K562 (cell line): ENCODE results near the gene JAK3. TPM values are rescaled to one million over a fixed set of nuclear protein-coding genes. Genes with fewer than 3 reads are reported as not detected.

Source experiments
- ELF2 ChIP-seq: fragments of 250-450 bp; sonication (Bioruptor Pico); IDR thresholded peaks from 2 replicates; pipeline ENCODE4 v1.5.0; 2021; ENCODE audit warnings: mild to moderate bottlenecking
- ETS1 ChIP-seq: conservative IDR thresholded peaks from 2 replicates; pipeline ENCODE4 v1.6.1; 2011; ENCODE audit warnings: low read depth, mild to moderate bottlenecking, low read length; ENCODE audit not compliant: control insufficient read depth
- FOXA3 ChIP-seq, 2 experiments: fragments of 450-650 bp in 1 of 2; sonication (generic) in 1 of 2; formaldehyde crosslinking; IDR thresholded peaks in 1 of 2; conservative IDR thresholded peaks in 1 of 2; 2 replicates each; pipeline versions ENCODE4 v1.4.0 to v1.8.0; 2020 to 2022; ENCODE audit warnings: mild to moderate bottlenecking in 2 of 2, missing genetic modification reagents in 1 of 2
- HBP1 ChIP-seq: fragments of 450-650 bp; formaldehyde crosslinking; IDR thresholded peaks from 2 replicates; pipeline ENCODE4 v1.4.0; 2022; ENCODE audit warnings: missing genetic modification characterization
- MNT ChIP-seq, 2 experiments: fragments of 450-650 bp; conservative IDR thresholded peaks; 2 replicates each; pipeline ENCODE4 v1.6.1; 2017; ENCODE audit warnings: mild to moderate bottlenecking in 2 of 2, moderate library complexity in 2 of 2
- NFIC ChIP-seq: fragments of 450-650 bp; IDR thresholded peaks from 2 replicates; pipeline ENCODE4 v1.6.1; 2017; ENCODE audit warnings: mild to moderate bottlenecking, inconsistent platforms
- NFRKB ChIP-seq: fragments of 450-650 bp; IDR thresholded peaks from 2 replicates; pipeline ENCODE4 v1.6.1; 2016; ENCODE audit warnings: low read depth
- PHF21A ChIP-seq: fragments of 450-650 bp; IDR thresholded peaks from 2 replicates; pipeline ENCODE4 v1.6.1; 2017; ENCODE audit warnings: low read depth, borderline replicate concordance
- RBFOX2 ChIP-seq: fragments of 200-400 bp; formaldehyde crosslinking; IDR thresholded peaks from 2 replicates; pipeline ENCODE4 v1.6.1; 2017; ENCODE audit warnings: low read depth, mild to moderate bottlenecking, low read length, moderate library complexity
- RBM17 ChIP-seq: fragments of 200-400 bp; formaldehyde crosslinking; IDR thresholded peaks from 2 replicates; pipeline ENCODE4 v1.6.1; 2017; ENCODE audit warnings: low read depth, mild to moderate bottlenecking, low read length, borderline replicate concordance
- SAP30 ChIP-seq: fragments of 200-600 bp; sonication (generic); IDR thresholded peaks from 2 replicates; pipeline ENCODE4 v1.6.1; 2012; ENCODE audit warnings: borderline replicate concordance, low read depth, mild to moderate bottlenecking, moderate library complexity, low read length, control low read depth, inconsistent platforms; ENCODE audit not compliant: insufficient read depth, poor library complexity, severe bottlenecking
- STAT5A ChIP-seq: IDR thresholded peaks from 2 replicates; pipeline ENCODE4 v1.6.1; 2012; ENCODE audit warnings: low read length, inconsistent platforms, borderline replicate concordance
- TARDBP ChIP-seq: fragments of 450-650 bp; IDR thresholded peaks from 2 replicates; pipeline ENCODE4 v1.6.1; 2016
- TBL1XR1 ChIP-seq, 2 experiments: IDR thresholded peaks; 2 replicates each; pipeline ENCODE4 v1.6.1; 2012; ENCODE audit warnings: improper control_type of control experiment in 2 of 2, low read length in 2 of 2, mild to moderate bottlenecking in 1 of 2
- USF1 ChIP-seq: sonication (generic); formaldehyde crosslinking; IDR thresholded peaks from 2 replicates; pipeline ENCODE4 v1.9.0; 2022; ENCODE audit warnings: mild to moderate bottlenecking, missing genetic modification reagents
- XRCC5 ChIP-seq: fragments of 200-400 bp; formaldehyde crosslinking; IDR thresholded peaks from 2 replicates; pipeline ENCODE4 v1.6.1; 2017; ENCODE audit warnings: low read depth, mild to moderate bottlenecking, low read length
- ZBTB33 ChIP-seq: sonication (generic); formaldehyde crosslinking; IDR thresholded peaks from 2 replicates; pipeline ENCODE4 v1.8.1; 2023; ENCODE audit warnings: mild to moderate bottlenecking, missing genetic modification reagents
- ZNF583 ChIP-seq: fragments of 250-450 bp; sonication (Bioruptor Pico); IDR thresholded peaks from 2 replicates; pipeline ENCODE4 v1.4.0; 2020
- ZSCAN32 ChIP-seq: fragments of 450-650 bp; formaldehyde crosslinking; IDR thresholded peaks from 2 replicates; pipeline ENCODE4 v1.4.0; 2020; ENCODE audit warnings: mild to moderate bottlenecking, moderate library complexity
- polyA plus RNA-seq, 8 experiments: library from polyadenylated mRNA; depleted of rRNA in 4 of 8; stranded (reverse) in 5 of 8; unstranded in 3 of 8; fragments of >200 nt; fragmentation: Nextera tagmentation in 2 of 8; fragmentation: Illumina TruSeq in 1 of 8; extraction: Ambion mirVana in 2 of 8; extraction: Trizol in 1 of 8; gene quantifications; 2 replicates each; pipeline versions ENCODE4 v1.2.1 to v1.2.3, GENCODE V29; 2011 to 2014; ENCODE audit warnings: inconsistent platforms in 1 of 8, missing spikeins in 1 of 8
- total RNA-seq, 7 experiments: library from RNA; depleted of rRNA in 6 of 7; stranded (reverse); fragments of >200 nt in 6 of 7; fragmentation: Illumina TruSeq in 2 of 7; extraction: Trizol in 2 of 7; gene quantifications; 2 replicates each; pipeline versions ENCODE4 v1.2.1 to v1.2.3, GENCODE V29; 2011 to 2021; ENCODE audit warnings: low replicate concordance in 1 of 7

The JAK3 gene
- total and polyA plus RNA-seq, 9 of the 15 experiments (the other 6 are each of a cell fraction or from before 2014, with no cell fraction given), result 0.01 to 0.18 (median 0.07) TPM; not detected in 1

- TF ChIP-seq ZBTB33 (CRISPR knock-in tag) (peak; percentile 49), ELF2 (0 out of 2 replicates have a peak, but pooled peaks have one; percentile 47), NFRKB (peak; percentile 88), RBFOX2 (peak; percentile 100), XRCC5 (peak; percentile 77; the same call in 1 of the 2 replicates), STAT5A (no peak), FOXA3 (CRISPR knock-in tag; conservative IDR thresholded peaks at IDR 0.05 in 1 of 2, IDR thresholded peaks at IDR 0.05 in 1 of 2) (no peak), HBP1 (CRISPR knock-in tag) (peak; percentile 76; the same call in 1 of the 2 replicates), MNT (conservative IDR thresholded peaks at IDR 0.05) (peak; percentile 77 to 90), ZNF583 (CRISPR knock-in tag) (peak; percentile 54; the same call in 1 of the 2 replicates), SAP30 (peak; percentile 91), TARDBP (0 out of 2 replicates have a peak, but pooled peaks have one; percentile 25), ETS1 (peak; percentile 69), USF1 (CRISPR knock-in tag) (peak; percentile 59; the same call in 1 of the 2 replicates), PHF21A (no peak), ZSCAN32 (CRISPR knock-in tag) (peak; percentile 61), RBM17 (no peak), NFIC (peak; percentile 58; the same call in 1 of the 2 replicates), TBL1XR1 (IDR thresholded peaks at IDR 0.05; ENCODE audit: low read length in 2 of 2) (0 out of 4 replicates have a peak, but pooled peaks of 1 of the 2 experiments have one; percentile 26)
These were observed 11.9 kb upstream of the JAK3 start, which contains the start of gene RPL18A (continued) for GRCh38 chr19:17859533-17860330.
